ENCODE results near the gene EFHD2. TPM values are rescaled to one million over a fixed set of nuclear protein-coding genes. Genes with fewer than 3 reads are reported as not detected.

The EFHD2 gene, protein sequence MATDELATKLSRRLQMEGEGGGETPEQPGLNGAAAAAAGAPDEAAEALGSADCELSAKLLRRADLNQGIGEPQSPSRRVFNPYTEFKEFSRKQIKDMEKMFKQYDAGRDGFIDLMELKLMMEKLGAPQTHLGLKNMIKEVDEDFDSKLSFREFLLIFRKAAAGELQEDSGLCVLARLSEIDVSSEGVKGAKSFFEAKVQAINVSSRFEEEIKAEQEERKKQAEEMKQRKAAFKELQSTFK
- total RNA-seq (100 to 1,000 TPM in 2 of 9 donors, 10 to 100 TPM in 7; 67.2 to 113 (median 85.6) TPM), polyA plus RNA-seq (100 to 1,000 TPM in 2 of 3 donors, 10 to 100 TPM in 1; 47.4 to 119 (median 111) TPM)
- long read RNA-seq, donor 1, transcript EFHD2-201 (4 exons, 2,419 nt), result major isoform, 75 of 88 reads
- long read RNA-seq, donor 1, partial matches to known transcripts, result 13 of 88 reads
- long read RNA-seq, donor 1, other reads (novel, unspliced or antisense), result 0 of 88 reads
- long read RNA-seq, donor 2, transcript EFHD2-201 (4 exons, 2,419 nt), result major isoform, 40 of 40 reads
- long read RNA-seq, donor 2, partial matches to known transcripts, result 0 of 40 reads
- long read RNA-seq, donor 2, other reads (novel, unspliced or antisense), result 0 of 40 reads
- long read RNA-seq, donor 3, transcript EFHD2-201 (4 exons, 2,419 nt), result major isoform, 42 of 53 reads
- long read RNA-seq, donor 3, partial matches to known transcripts, result 11 of 53 reads
- long read RNA-seq, donor 3, other reads (novel, unspliced or antisense), result 0 of 53 reads
- long read RNA-seq, donor 4, partial matches to known transcripts, result 2 of 5 reads
- long read RNA-seq, donor 4, other reads (novel, unspliced or antisense), result 3 of 5 reads
- long read RNA-seq, donor 5, transcript EFHD2-201 (4 exons, 2,419 nt), result major isoform, 211 of 239 reads
- long read RNA-seq, donor 5, partial matches to known transcripts, result 20 of 239 reads
- long read RNA-seq, donor 5, other reads (novel, unspliced or antisense), result 8 of 239 reads
- long read RNA-seq, donor 6, partial matches to known transcripts, result 1 of 6 reads
- long read RNA-seq, donor 6, other reads (novel, unspliced or antisense), result 2 of 6 reads
- long read RNA-seq, donor 7, transcript EFHD2-201 (4 exons, 2,419 nt), result major isoform, 32 of 65 reads
- long read RNA-seq, donor 7, partial matches to known transcripts, result 33 of 65 reads
- long read RNA-seq, donor 7, other reads (novel, unspliced or antisense), result 0 of 65 reads
- long read RNA-seq, donor 8, transcript EFHD2-201 (4 exons, 2,419 nt), result major isoform, 81 of 87 reads
- long read RNA-seq, donor 8, partial matches to known transcripts, result 6 of 87 reads
- long read RNA-seq, donor 8, other reads (novel, unspliced or antisense), result 0 of 87 reads
- long read RNA-seq, donor 9, transcript EFHD2-201 (4 exons, 2,419 nt), result major isoform, 20 of 25 reads
- long read RNA-seq, donor 9, partial matches to known transcripts, result 5 of 25 reads
- long read RNA-seq, donor 9, other reads (novel, unspliced or antisense), result 0 of 25 reads
- long read RNA-seq, donor 10, transcript EFHD2-201 (4 exons, 2,419 nt), result major isoform, 64 of 64 reads
- long read RNA-seq, donor 10, partial matches to known transcripts, result 0 of 64 reads
- long read RNA-seq, donor 10, other reads (novel, unspliced or antisense), result 0 of 64 reads

- TF ChIP-seq, protein P1, sequence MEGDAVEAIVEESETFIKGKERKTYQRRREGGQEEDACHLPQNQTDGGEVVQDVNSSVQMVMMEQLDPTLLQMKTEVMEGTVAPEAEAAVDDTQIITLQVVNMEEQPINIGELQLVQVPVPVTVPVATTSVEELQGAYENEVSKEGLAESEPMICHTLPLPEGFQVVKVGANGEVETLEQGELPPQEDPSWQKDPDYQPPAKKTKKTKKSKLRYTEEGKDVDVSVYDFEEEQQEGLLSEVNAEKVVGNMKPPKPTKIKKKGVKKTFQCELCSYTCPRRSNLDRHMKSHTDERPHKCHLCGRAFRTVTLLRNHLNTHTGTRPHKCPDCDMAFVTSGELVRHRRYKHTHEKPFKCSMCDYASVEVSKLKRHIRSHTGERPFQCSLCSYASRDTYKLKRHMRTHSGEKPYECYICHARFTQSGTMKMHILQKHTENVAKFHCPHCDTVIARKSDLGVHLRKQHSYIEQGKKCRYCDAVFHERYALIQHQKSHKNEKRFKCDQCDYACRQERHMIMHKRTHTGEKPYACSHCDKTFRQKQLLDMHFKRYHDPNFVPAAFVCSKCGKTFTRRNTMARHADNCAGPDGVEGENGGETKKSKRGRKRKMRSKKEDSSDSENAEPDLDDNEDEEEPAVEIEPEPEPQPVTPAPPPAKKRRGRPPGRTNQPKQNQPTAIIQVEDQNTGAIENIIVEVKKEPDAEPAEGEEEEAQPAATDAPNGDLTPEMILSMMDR (IDR thresholded peaks at IDR 0.05), result no peak
- TF ChIP-seq POLR2A (IDR thresholded peaks at IDR 0.05), result peak; percentile 73 to 86
- H3K36me3 ChIP-seq (replicated peaks in 1 of 2), result peaks cover 0 to 5% of the 10 kb centered on the region in 2 donors
- H3K27me3 ChIP-seq, result no peaks in the 10 kb centered on the region
- peak within 1 kb of the TSS; percentile 42 to 87 (median 80) for H3K4me3 ChIP-seq
- intact Hi-C loops (cut with DNase I), result loop anchor here in 1 of 2 donors (5.0 kb wide), 1 partner anchor 37 kb away; no protein-coding TSS in a partner anchor
- peak; percentile 74 to 87 (median 78) for DNase-seq
- peaks cover 27 to 32% of the 10 kb centered on the region in 2 donors for H3K4me1 ChIP-seq (replicated peaks in 1 of 2)
- 1 to 3% (median 1%) methylated on average over 14 to 99 of the region's 99 CpGs; no CpG with 5 or more reads in 1 of the 4 donors for WGBS, 4 donors
- no peaks in the 10 kb centered on the region for H3K9me3 ChIP-seq (replicated peaks in 1 of 3)
- peak within 1 kb of the TSS in 4 of 5 donors; percentile 8 to 77 (median 74) for H3K27ac ChIP-seq
Observed at GRCh38 chr1:15409388-15410222, at the start of gene EFHD2. Gene EFHD2 (plus strand): TSS chr1:15409888. CDS start chr1:15409972, 84 bp downstream.

DNA sequence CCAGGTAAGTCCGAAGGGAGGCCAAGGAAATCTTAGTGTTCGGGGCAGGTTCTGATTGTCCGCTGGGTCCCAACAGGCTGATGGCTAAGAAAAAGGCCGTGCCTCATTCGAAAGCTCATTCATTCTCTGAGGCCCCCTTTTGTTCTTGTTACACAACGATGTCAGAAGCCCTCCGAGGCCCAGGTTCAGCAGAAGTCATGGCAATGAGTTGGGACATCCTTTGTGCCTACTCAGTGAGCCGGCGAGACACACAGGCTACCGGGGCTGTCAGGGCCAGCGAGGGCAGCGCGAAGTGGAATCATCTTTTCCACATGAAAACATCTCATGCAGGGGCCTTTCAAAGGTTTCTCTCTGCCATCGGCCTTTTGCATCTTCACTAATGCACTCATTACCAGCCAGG, 49.0 kb upstream of the EFHD2 start:
- H3K4me1 ChIP-seq (replicated peaks in 1 of 2), result peaks cover 0 to 14% of the 10 kb centered on the region in 2 donors
- H3K27ac ChIP-seq, result no peak overlapping the region
- WGBS, 4 donors, result 91 to 96% (median 93%) methylated on average over 10 to 14 of the region's 14 CpGs
- no peaks in the 10 kb centered on the region for H3K36me3 ChIP-seq (replicated peaks in 1 of 2)
- intact Hi-C loops (cut with DNase I), result no loop called here
- no peak for DNase-seq
- H3K27me3 ChIP-seq, result no peaks in the 10 kb centered on the region
- TF ChIP-seq, protein P1 (IDR thresholded peaks at IDR 0.05), result no peak
- no peak for TF ChIP-seq POLR2A (IDR thresholded peaks at IDR 0.05)
- no peak overlapping the region for H3K4me3 ChIP-seq
- H3K9me3 ChIP-seq (replicated peaks in 1 of 3), result no peaks in the 10 kb centered on the region

DNA sequence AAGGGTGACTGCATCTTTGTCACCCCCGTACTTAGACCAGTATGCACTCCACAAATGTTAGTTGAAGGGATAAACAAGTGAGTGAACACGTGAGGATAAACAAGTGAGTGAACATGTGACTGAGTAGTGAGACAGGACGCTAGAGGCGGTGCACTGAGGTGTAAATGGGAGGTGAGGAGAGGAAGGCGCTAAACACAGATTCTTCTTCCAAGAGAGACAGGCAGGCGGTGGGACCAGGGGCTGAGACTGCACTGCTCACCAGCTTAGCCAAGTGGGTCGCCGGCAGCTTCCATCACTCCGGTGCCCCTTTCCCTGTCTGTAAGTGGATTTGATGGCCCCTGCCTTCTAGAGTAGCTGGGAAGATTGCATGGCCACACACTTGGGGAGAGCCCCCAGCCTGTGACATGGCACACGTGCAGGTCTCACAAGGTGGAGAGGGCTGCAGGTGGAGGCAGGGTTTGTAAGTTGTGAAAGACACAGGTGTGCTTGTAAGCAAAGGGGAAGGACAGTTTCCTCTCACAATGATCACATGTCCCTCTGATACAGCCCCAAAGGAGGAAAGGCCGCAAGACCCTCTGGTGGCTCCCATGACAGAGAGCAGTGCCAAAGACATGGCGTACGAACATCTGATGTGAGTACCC, 47.5 kb upstream of the EFHD2 start:
- Histone ChIP-seq H3K4me1 (replicated peaks in 1 of 2) (no peaks in the 10 kb centered on the region), H3K36me3 (replicated peaks in 1 of 2) (no peaks in the 10 kb centered on the region), H3K4me3 (no peak overlapping the region), H3K9me3 (replicated peaks in 1 of 3) (no peaks in the 10 kb centered on the region), H3K27ac (no peak overlapping the region), H3K27me3 (no peaks in the 10 kb centered on the region)
- WGBS, 4 donors, result 93 to 99% (median 93%) methylated on average over 13 of the region's 13 CpGs
- no peak for TF ChIP-seq POLR2A (IDR thresholded peaks at IDR 0.05)
- TF ChIP-seq, protein P1 (IDR thresholded peaks at IDR 0.05), result no peak
- intact Hi-C loops (cut with DNase I), result no loop called here
- no peak for DNase-seq
